Neuronal stem cell (in vitro differentiated cells): ENCODE results near the gene ALOX5AP.

Experiments
- DNase-seq: peaks from one replicate; pipeline ENCODE4 v3.0.0-alpha.2; 2013; ENCODE audit warnings: low spot score
- H2AFZ ChIP-seq: one replicate; pipeline ENCODE4 v1.6.1; 2013; ENCODE audit warnings: mild to moderate bottlenecking, low read length, inconsistent platforms
- H2AK5ac ChIP-seq: 2 replicates; pipeline ENCODE4 v1.6.1; 2013; ENCODE audit warnings: low read depth, mild to moderate bottlenecking, inconsistent platforms, low read length, moderate library complexity, mixed read lengths
- H2BK120ac ChIP-seq: 2 replicates; pipeline ENCODE4 v1.6.1; 2013; ENCODE audit warnings: low read depth, mild to moderate bottlenecking, inconsistent platforms, low read length, moderate library complexity, mixed read lengths
- H2BK12ac ChIP-seq: one replicate; pipeline ENCODE4 v1.6.1; 2013; ENCODE audit warnings: low read length, inconsistent platforms
- H2BK15ac ChIP-seq: 2 replicates; pipeline ENCODE4 v1.6.1; 2013; ENCODE audit warnings: mild to moderate bottlenecking, low read length, inconsistent platforms, mixed read lengths
- H2BK5ac ChIP-seq: one replicate; pipeline ENCODE4 v1.6.1; 2013; ENCODE audit warnings: inconsistent platforms, mild to moderate bottlenecking, low read length, moderate library complexity
- H3K14ac ChIP-seq: one replicate; pipeline ENCODE4 v1.6.1; 2013; ENCODE audit warnings: low read length, inconsistent platforms
- H3K18ac ChIP-seq: 2 replicates; pipeline ENCODE4 v1.6.1; 2013; ENCODE audit warnings: low read length, inconsistent platforms
- H3K23ac ChIP-seq: 2 replicates; pipeline ENCODE4 v1.6.1; 2013; ENCODE audit warnings: low read depth, mild to moderate bottlenecking, mixed read lengths, low read length, inconsistent platforms; ENCODE audit not compliant: poor library complexity
- H3K27ac ChIP-seq: replicated peaks from 3 replicates; pipeline ENCODE4 v1.5.1; 2013; ENCODE audit warnings: low read length, inconsistent platforms
- H3K27me3 ChIP-seq, 3 experiments: 2 replicates each; pipeline ENCODE4 v1.6.1; 2013; ENCODE audit warnings: low read length in 3 of 3, mild to moderate bottlenecking in 2 of 3, inconsistent platforms in 1 of 3, low read depth in 1 of 3, mixed read lengths in 1 of 3, moderate library complexity in 1 of 3; ENCODE audit not compliant: control insufficient read depth in 3 of 3, insufficient read depth in 3 of 3
- H3K36me3 ChIP-seq, 2 donors: replicated peaks in 1 of 2; 2 replicates each; pipeline ENCODE4 v1.6.1; 2013; ENCODE audit warnings: low read length in 2 of 2; ENCODE audit not compliant: control insufficient read depth in 2 of 2, insufficient read depth in 2 of 2
- H3K4ac ChIP-seq: 2 replicates; pipeline ENCODE4 v1.6.1; 2013; ENCODE audit warnings: inconsistent platforms, mild to moderate bottlenecking, low read length, moderate library complexity
- H3K4me1 ChIP-seq, 2 donors: 1 replicate in 1 of 2; 2 replicates in 1 of 2; pipeline ENCODE4 v1.6.1; 2013; ENCODE audit warnings: low read length in 2 of 2, low read depth in 1 of 2; ENCODE audit not compliant: control insufficient read depth in 2 of 2, insufficient read depth in 1 of 2
- H3K4me2 ChIP-seq: one replicate; pipeline ENCODE4 v1.6.1; 2013; ENCODE audit warnings: mild to moderate bottlenecking, low read length, inconsistent platforms; ENCODE audit not compliant: insufficient read depth, poor library complexity, severe bottlenecking
- H3K4me3 ChIP-seq, 2 donors: 2 replicates each; pipeline ENCODE4 v1.5.1; 2013; ENCODE audit warnings: low read length in 2 of 2, mild to moderate bottlenecking in 2 of 2, inconsistent platforms in 1 of 2, moderate library complexity in 1 of 2
- H3K79me1 ChIP-seq: one replicate; pipeline ENCODE4 v1.6.1; 2013; ENCODE audit warnings: low read depth, mild to moderate bottlenecking, inconsistent platforms, low read length, moderate library complexity
- H3K9ac ChIP-seq: one replicate; pipeline ENCODE4 v1.6.1; 2013; ENCODE audit warnings: mild to moderate bottlenecking, low read depth, low read length, inconsistent platforms; ENCODE audit not compliant: poor library complexity
- H3K9me3 ChIP-seq, 2 donors: replicated peaks in 1 of 2; 2 replicates each; pipeline versions ENCODE3 to v1.6.1; 2013; ENCODE audit warnings: low read length in 2 of 2, mild to moderate bottlenecking in 2 of 2, inconsistent platforms in 1 of 2, low read depth in 1 of 2, mixed read lengths in 1 of 2, moderate library complexity in 1 of 2; ENCODE audit not compliant: control insufficient read depth in 2 of 2, insufficient read depth in 1 of 2
- H4K8ac ChIP-seq: one replicate; pipeline ENCODE4 v1.6.1; 2013; ENCODE audit warnings: low read depth, mild to moderate bottlenecking, inconsistent platforms, low read length, moderate library complexity
- H4K91ac ChIP-seq: one replicate; pipeline ENCODE4 v1.6.1; 2013; ENCODE audit warnings: low read length, low read depth, mild to moderate bottlenecking, inconsistent platforms; ENCODE audit not compliant: poor library complexity
- WGBS, 2 donors: extraction: QIAGEN DNeasy Blood & Tissue Kit; methylation state at CpG; one replicate each; pipeline ENCODE4 v1.1.7; 2013; ENCODE audit warnings: missing lambda C conversion rate in 2 of 2, mixed read lengths in 1 of 2; ENCODE audit not compliant: insufficient read length in 2 of 2, insufficient replicate concordance in 1 of 2; ENCODE audit errors: extremely low coverage in 2 of 2; 5-methylcytosine and 5-hydroxymethylcytosine counted together

The ALOX5AP gene

DNA sequence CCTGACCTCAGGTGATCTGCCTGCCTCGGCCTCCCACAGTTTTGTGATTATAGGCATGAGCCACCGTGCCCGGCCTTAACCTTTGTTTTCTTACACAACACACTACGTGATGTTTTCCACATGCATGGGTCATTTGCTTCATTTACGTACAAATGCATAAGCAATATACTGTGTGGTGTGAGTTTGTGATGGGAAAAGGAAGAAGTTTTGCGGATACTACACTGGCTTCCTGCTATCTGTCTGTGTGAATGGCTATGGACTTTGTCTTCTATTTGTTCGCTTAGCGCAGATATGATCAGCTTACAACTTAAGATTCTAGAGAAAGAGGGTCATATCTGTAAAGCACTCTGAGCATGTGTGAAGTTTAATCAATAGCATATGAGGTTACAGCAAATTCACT is 5.5 kb upstream of the ALOX5AP start:
- no peaks in the 10 kb centered on the region for H3K36me3 ChIP-seq
- H2BK15ac ChIP-seq: no peak overlapping the region
- H4K91ac ChIP-seq: no peak overlapping the region
- no peak overlapping the region for H2BK12ac ChIP-seq
- no peak overlapping the region for H2BK120ac ChIP-seq
- no peak overlapping the region for H4K8ac ChIP-seq
- H3K14ac ChIP-seq: no peak overlapping the region
- DNase-seq: no peak
- no peak overlapping the region for H3K9ac ChIP-seq
- H2BK5ac ChIP-seq: no peak overlapping the region
- H3K27me3 ChIP-seq: peaks cover 0 to 2% (median 0%) of the 10 kb centered on the region in 3 experiments
- H3K23ac ChIP-seq: no peak overlapping the region
- H3K4me3 ChIP-seq: no peak overlapping the region
- H3K27ac ChIP-seq: no peak overlapping the region
- no peak overlapping the region for H2AK5ac ChIP-seq
- H3K4ac ChIP-seq: no peak overlapping the region
- H2AFZ ChIP-seq: no peak overlapping the region
- no CpG with 5 or more reads among the region's 8 CpGs for WGBS, 2 donors
- peaks cover 5 to 14% of the 10 kb centered on the region in 2 donors for H3K4me1 ChIP-seq
- H3K18ac ChIP-seq: no peak overlapping the region
- H3K9me3 ChIP-seq: no peaks in the 10 kb centered on the region
- H3K79me1 ChIP-seq: no peaks in the 10 kb centered on the region
- no peak overlapping the region for H3K4me2 ChIP-seq

DNA sequence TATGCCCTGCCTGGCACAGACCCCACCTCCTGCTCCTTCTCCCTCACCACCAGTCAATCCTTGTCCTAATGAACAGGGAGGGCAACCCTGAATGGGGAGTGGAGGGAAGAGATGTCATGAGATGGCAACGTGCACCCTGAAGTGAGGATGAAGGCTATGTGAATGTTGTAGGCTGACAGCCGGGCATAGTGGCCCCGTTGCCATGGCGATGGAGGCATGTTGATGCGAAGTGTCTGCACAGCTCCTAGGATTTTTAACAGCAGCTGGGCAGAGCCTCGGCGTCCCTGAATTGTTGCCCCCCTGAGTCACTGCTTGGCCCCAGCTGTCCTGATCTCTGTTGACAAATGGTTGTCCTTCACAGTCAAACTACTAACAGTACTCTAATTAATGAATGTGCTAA is 4.8 kb upstream of the ALOX5AP start:
- Histone ChIP-seq H2BK15ac (no peak overlapping the region), H2BK5ac (no peak overlapping the region), H4K91ac (no peak overlapping the region), H2AK5ac (no peak overlapping the region), H3K79me1 (no peaks in the 10 kb centered on the region), H2BK12ac (no peak overlapping the region), H3K4me3 (no peak overlapping the region), H3K4me2 (no peak overlapping the region), H3K18ac (no peak overlapping the region), H3K14ac (no peak overlapping the region), H3K27ac (no peak overlapping the region), H3K36me3 (no peaks in the 10 kb centered on the region), H3K4me1 (peaks cover 5 to 14% of the 10 kb centered on the region in 2 donors), H3K23ac (no peak overlapping the region), H4K8ac (no peak overlapping the region), H3K9ac (no peak overlapping the region), H3K4ac (no peak overlapping the region), H2BK120ac (no peak overlapping the region), H3K27me3 (peaks cover 0 to 2% (median 0%) of the 10 kb centered on the region in 3 experiments), H3K9me3 (no peaks in the 10 kb centered on the region), H2AFZ (no peak overlapping the region)
- DNase-seq: peak; percentile 12
- no CpG with 5 or more reads among the region's 7 CpGs for WGBS, 2 donors

DNA sequence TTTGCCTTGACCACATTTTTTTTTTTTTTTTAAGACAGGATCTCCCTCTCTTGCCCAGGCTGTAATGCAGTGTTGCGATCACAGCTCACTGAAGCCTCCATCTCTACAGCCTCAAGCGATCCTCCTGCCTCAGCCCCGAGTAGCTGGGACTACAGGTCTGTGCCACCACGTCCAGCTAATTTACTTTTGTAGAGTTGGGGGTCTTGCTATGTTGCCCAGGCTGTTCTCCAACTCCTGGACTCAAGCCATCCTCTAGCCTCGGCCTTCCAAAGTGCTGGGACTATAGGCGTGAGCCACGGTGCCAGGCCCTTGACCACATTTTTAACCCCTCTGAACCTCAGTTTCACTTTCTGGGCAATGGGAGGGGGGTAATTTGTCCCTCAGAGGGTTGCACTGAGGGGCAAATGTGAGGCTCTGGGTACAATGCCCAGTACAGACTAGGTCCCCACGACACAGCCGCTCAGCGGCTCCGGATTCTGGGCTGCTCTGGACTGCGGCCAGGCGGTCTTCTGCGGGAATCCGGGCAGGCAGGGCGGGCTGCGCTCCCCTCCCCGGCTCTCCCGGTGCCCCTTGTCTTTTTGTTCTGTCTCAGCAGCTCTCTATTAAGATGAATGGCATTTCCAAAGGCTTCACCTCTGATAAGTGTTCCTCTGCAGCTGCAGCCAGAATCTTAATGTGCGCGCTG is 3.8 kb upstream of the ALOX5AP start:
- no peak overlapping the region for H3K27ac ChIP-seq
- H3K27me3 ChIP-seq: peaks cover 0 to 2% (median 0%) of the 10 kb centered on the region in 3 experiments
- WGBS, 2 donors: no CpG with 5 or more reads among the region's 21 CpGs
- H3K18ac ChIP-seq: no peak overlapping the region
- no peak overlapping the region for H4K91ac ChIP-seq
- H3K23ac ChIP-seq: no peak overlapping the region
- peak overlapping the region; percentile 48 for H2AK5ac ChIP-seq
- no peak overlapping the region for H2AFZ ChIP-seq
- no peak overlapping the region for H2BK5ac ChIP-seq
- H3K36me3 ChIP-seq: no peaks in the 10 kb centered on the region
- no peaks in the 10 kb centered on the region for H3K79me1 ChIP-seq
- H3K4me1 ChIP-seq: peaks cover 5 to 14% of the 10 kb centered on the region in 2 donors
- H2BK12ac ChIP-seq: no peak overlapping the region
- no peak overlapping the region for H4K8ac ChIP-seq
- H3K4ac ChIP-seq: no peak overlapping the region
- H2BK120ac ChIP-seq: no peak overlapping the region
- H3K9me3 ChIP-seq: no peaks in the 10 kb centered on the region
- no peak overlapping the region for H3K9ac ChIP-seq
- no peak overlapping the region for H2BK15ac ChIP-seq
- no peak overlapping the region for H3K14ac ChIP-seq
- no peak overlapping the region for H3K4me3 ChIP-seq
- H3K4me2 ChIP-seq: no peak overlapping the region
- DNase-seq: no peak

DNA sequence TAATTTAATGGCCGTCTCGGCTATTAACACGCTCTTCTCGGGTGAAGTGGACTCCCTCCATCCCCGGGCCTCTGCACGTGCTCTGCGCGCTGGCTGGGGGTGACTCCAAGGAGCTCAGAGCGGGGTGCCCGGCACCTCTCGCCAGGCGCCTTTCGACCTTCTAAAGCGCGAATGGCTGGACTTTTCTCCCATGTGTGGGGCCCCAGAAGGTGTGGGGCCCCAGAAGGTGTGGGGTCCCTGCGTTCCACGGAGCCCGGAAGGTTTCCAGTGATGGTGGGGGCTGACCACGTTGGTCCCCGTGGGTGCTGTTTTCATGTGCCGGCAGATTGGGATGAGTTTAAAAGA is 3.3 kb upstream of the ALOX5AP start:
- Histone ChIP-seq H2AFZ (no peak overlapping the region), H3K4me2 (no peak overlapping the region), H3K18ac (no peak overlapping the region), H2BK120ac (no peak overlapping the region), H3K79me1 (no peaks in the 10 kb centered on the region), H3K9me3 (no peaks in the 10 kb centered on the region), H3K14ac (no peak overlapping the region), H2BK5ac (no peak overlapping the region), H3K27me3 (peaks cover 0 to 2% (median 0%) of the 10 kb centered on the region in 3 experiments), H4K8ac (no peak overlapping the region), H3K23ac (no peak overlapping the region), H2AK5ac (peak overlapping the region; percentile 48), H3K4me3 (no peak overlapping the region), H3K4ac (no peak overlapping the region), H3K27ac (no peak overlapping the region), H3K36me3 (no peaks in the 10 kb centered on the region), H4K91ac (no peak overlapping the region), H2BK15ac (no peak overlapping the region), H2BK12ac (no peak overlapping the region), H3K4me1 (peaks cover 5 to 14% of the 10 kb centered on the region in 2 donors), H3K9ac (no peak overlapping the region)
- no peak for DNase-seq
- WGBS, 2 donors: no CpG with 5 or more reads among the region's 21 CpGs
